ENCODE results near the gene BCAS1. TPM values are rescaled to one million over a fixed set of nuclear protein-coding genes. Genes with fewer than 3 reads are reported as not detected.

BCAS1 gene
- total RNA-seq, 5 donors from 2014 or later (not counting 1 experiment from before 2014, with no cell fraction given): 0.26 to 0.76 (median 0.51) TPM; not detected in 1

DNA sequence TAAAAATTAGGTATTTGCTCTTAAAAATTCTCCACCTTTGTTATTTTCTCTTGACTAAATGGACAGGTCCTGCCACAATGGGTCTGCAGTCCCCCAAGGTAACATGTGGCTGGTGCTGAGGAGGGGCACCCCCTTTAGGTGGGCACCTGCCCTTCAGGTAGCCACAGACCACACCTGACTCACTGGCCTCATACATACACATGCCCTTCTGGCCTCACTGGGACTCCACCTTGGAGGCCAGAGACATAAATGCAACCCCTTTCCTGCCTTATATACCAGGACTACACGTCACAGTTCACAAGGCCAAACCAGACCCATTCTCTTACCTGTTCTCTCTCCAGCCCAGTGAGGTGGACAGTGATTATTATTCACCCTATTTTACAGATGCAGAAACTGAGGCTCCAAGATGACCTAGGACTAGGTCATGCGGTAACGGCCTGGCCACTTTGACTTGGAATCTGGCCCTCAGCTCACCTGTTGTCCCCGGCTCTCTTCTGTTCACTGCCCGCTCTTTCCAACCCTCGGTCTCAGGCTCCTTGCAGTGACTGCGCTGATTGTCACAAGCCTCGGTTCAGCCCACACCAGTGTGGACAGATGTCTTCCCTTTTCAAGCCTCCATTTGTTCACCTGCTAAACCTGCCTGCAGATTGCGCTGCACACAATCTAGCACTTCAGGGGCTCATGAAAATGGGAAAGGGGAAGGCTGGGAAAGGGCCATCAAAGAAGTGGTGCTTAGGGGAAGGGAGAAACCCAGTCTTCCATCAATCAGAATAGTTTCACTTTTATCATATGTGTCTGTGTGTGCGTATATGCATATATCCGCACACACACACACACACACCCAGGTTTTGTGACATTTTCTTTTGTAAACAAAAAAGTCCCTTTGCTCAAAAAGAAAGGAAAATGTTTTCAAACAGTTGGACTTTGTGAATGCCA is 121.7 kb downstream of the BCAS1 start:
- Histone ChIP-seq H3K27ac (ENCODE audit: low read length) (peak overlapping the region; percentile 87), H3K27me3 (replicated peaks in 1 of 2; ENCODE audit: control insufficient read depth in 2 of 2, extremely low read depth in 1 of 2, insufficient read depth in 2 of 2, low read length in 1 of 2) (no peaks in the 10 kb centered on the region), H3K9me3 (no peaks in the 10 kb centered on the region), H3K4me3 (ENCODE audit: control insufficient read depth in 1 of 2, extremely low read depth in 1 of 2, low read length in 1 of 2) (no peak overlapping the region), H3K36me3 (ENCODE audit: control insufficient read depth in 2 of 2, extremely low read depth in 1 of 2, insufficient read depth in 1 of 2, low read length in 1 of 2) (no peaks in the 10 kb centered on the region), H3K4me1 (ENCODE audit: control insufficient read depth in 1 of 2, extremely low read depth in 1 of 2, insufficient read depth in 2 of 2, low read length in 2 of 2) (peaks cover 22 to 34% of the 10 kb centered on the region in 2 experiments)
- ATAC-seq (replicated peaks in 1 of 4) (peak; percentile 56 to 75 (median 64)), DNase-seq (peak in 7 of 35 experiments; percentile 8 to 37 (median 16))
- Mint-ChIP-seq H3K4me1 (peaks cover 40 to 44% (median 43%) of the 10 kb centered on the region in 3 donors), H3K4me3 (peak overlapping the region; percentile 47 to 83 (median 71)), H3K36me3 (peaks cover 3% of the 10 kb centered on the region), H3K27me3 (no peaks in the 10 kb centered on the region), H3K27ac (peak overlapping the region; percentile 90 to 98), H3K9me3 (peaks cover 3 to 13% (median 5%) of the 10 kb centered on the region in 3 donors)
- POLR2A ChIA-PET: interaction anchor here in 1 of 2 donors (0.6 to 1.2 kb wide), 3 partner anchors 9 to 975 kb away, joined by 3 read pairs; no protein-coding TSS in a partner anchor
- CTCF ChIA-PET: interaction anchor here in 1 of 2 donors (0.9 to 1.5 kb wide), 3 partner anchors 9 to 33 kb away, joined by 3 to 6 read pairs (median 3); no protein-coding TSS in a partner anchor
- 85% methylated on average over 7 of the region's 11 CpGs for WGBS (ENCODE audit: insufficient coverage)

DNA sequence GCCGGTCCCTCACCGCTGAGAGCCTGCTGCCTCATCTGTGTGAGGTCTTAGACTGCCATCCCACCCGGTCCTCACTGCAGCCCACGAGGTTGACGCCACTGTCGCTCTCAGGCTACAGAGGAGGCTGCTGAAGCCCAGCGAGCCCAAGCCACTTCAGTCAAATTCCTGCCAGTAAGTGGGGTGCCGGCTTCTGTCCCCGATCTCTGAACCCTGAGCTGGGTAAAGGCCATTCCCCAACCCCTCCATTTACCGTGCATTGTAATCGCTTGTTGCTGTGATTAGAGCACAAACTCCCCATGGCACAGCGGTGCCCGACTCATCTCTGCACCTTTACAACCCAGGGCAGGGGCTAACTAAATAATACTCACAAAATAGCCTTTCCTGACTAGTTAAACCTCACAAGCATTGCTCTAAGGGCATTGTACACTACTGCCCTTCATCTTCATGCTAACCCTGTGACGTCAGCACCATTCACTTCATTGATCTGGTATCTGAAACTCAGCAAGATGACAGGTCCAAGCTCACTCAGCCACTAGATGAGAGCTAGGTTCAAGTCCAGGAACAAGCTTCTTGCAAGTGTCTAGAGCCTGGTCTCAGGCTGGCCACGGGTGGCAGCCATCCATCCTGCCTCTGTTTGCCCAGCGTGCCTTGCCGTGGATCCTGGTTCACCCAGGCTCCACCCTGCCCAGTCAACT is 122.7 kb downstream of the BCAS1 start:
- peaks cover 0 to 6% (median 3%) of the 10 kb centered on the region in 3 donors for H3K9me3 Mint-ChIP-seq
- no peaks in the 10 kb centered on the region for H3K36me3 Mint-ChIP-seq
- no peaks in the 10 kb centered on the region for H3K27me3 Mint-ChIP-seq
- peak overlapping the region in 1 of 3 donors; percentile 83 for H3K4me3 Mint-ChIP-seq
- Histone ChIP-seq H3K9me3 (no peaks in the 10 kb centered on the region), H3K27ac (ENCODE audit: low read length) (peak overlapping the region; percentile 87), H3K36me3 (ENCODE audit: control insufficient read depth in 2 of 2, extremely low read depth in 1 of 2, insufficient read depth in 1 of 2, low read length in 1 of 2) (no peaks in the 10 kb centered on the region), H3K27me3 (replicated peaks in 1 of 2; ENCODE audit: control insufficient read depth in 2 of 2, extremely low read depth in 1 of 2, insufficient read depth in 2 of 2, low read length in 1 of 2) (no peaks in the 10 kb centered on the region), H3K4me3 (ENCODE audit: control insufficient read depth in 1 of 2, extremely low read depth in 1 of 2, low read length in 1 of 2) (no peak overlapping the region), H3K4me1 (ENCODE audit: control insufficient read depth in 1 of 2, extremely low read depth in 1 of 2, insufficient read depth in 2 of 2, low read length in 2 of 2) (peaks cover 22 to 34% of the 10 kb centered on the region in 2 experiments)
- ATAC-seq (replicated peaks in 1 of 4) (no peak), DNase-seq (no peak)
- ChIA-PET CTCF (interaction anchor here in 1 of 2 donors (0.5 kb wide), 1 partner anchor 237 kb away, joined by 4 read pairs; no protein-coding TSS in a partner anchor), POLR2A (interaction anchor here in 1 of 2 donors (0.6 kb wide), 1 partner anchor 302 kb away, joined by 3 read pairs; no protein-coding TSS in a partner anchor)
- WGBS (ENCODE audit: insufficient coverage): 90% methylated on average over 12 of the region's 17 CpGs
- H3K27ac Mint-ChIP-seq: peak overlapping the region in 1 of 2 donors; percentile 98
- H3K4me1 Mint-ChIP-seq: peaks cover 43 to 48% (median 46%) of the 10 kb centered on the region in 3 donors

DNA sequence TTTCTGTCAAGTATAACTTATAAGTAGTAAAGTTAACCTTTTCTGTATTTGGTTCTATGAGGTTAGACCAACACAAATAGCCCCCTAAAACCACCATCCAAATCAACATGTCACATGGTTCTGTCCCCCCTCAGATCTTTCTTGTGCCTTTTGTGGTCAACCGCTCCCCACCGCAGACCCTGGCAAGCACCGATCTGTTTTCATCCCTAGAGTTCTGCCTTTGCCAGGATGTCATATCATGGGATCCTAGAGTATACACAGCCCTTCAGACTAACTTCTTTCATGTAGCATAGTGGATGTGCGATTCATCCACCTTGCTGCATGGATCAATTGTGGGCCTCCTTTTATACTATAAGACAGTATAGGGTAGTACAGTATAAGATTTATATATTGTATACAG is 124.3 kb downstream of the BCAS1 start:
- Histone ChIP-seq H3K36me3 (ENCODE audit: control insufficient read depth in 2 of 2, extremely low read depth in 1 of 2, insufficient read depth in 1 of 2, low read length in 1 of 2) (no peaks in the 10 kb centered on the region), H3K27ac (ENCODE audit: low read length) (no peak overlapping the region), H3K4me3 (ENCODE audit: control insufficient read depth in 1 of 2, extremely low read depth in 1 of 2, low read length in 1 of 2) (no peak overlapping the region), H3K4me1 (ENCODE audit: control insufficient read depth in 1 of 2, extremely low read depth in 1 of 2, insufficient read depth in 2 of 2, low read length in 2 of 2) (peaks cover 22 to 34% of the 10 kb centered on the region in 2 experiments), H3K9me3 (no peaks in the 10 kb centered on the region), H3K27me3 (replicated peaks in 1 of 2; ENCODE audit: control insufficient read depth in 2 of 2, extremely low read depth in 1 of 2, insufficient read depth in 2 of 2, low read length in 1 of 2) (no peaks in the 10 kb centered on the region)
- POLR2A ChIA-PET: interaction anchor here in 1 of 2 donors (0.6 kb wide), 1 partner anchor 383 kb away, joined by 4 read pairs; no protein-coding TSS in a partner anchor
- WGBS (ENCODE audit: insufficient coverage): 80% methylated on average over 1 of the region's 4 CpGs
- no peak overlapping the region for H3K27ac Mint-ChIP-seq
- CTCF ChIA-PET: no interaction called here
- no peaks in the 10 kb centered on the region for H3K9me3 Mint-ChIP-seq
- H3K27me3 Mint-ChIP-seq: no peaks in the 10 kb centered on the region
- no peak overlapping the region for H3K4me3 Mint-ChIP-seq
- no peaks in the 10 kb centered on the region for H3K36me3 Mint-ChIP-seq
- DNase-seq: no peak
- H3K4me1 Mint-ChIP-seq: peaks cover 45 to 47% (median 46%) of the 10 kb centered on the region in 3 donors
- ATAC-seq (replicated peaks in 1 of 4): no peak

DNA sequence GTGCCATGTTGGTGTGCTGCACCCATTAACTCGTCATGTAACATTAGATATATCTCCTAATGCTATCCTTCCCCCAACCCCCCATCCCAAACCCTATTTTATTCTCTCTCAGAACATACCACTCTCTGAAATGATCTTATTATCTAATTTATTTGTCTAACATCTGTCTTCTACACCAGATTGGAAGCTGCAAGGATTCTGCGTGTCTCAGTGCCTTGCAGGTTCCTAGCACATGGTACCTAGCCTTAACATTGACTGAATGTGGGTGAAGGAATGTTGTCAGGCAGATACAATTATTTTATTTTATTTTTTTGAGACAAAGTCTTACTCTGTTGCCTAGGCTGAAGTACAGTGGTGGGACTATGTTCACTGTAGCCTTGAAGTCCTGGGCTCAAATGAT is 124.9 kb downstream of the BCAS1 start:
- no peak overlapping the region for H3K27ac Mint-ChIP-seq
- peaks cover 43 to 48% (median 44%) of the 10 kb centered on the region in 3 donors for H3K4me1 Mint-ChIP-seq
- no peak overlapping the region for H3K4me3 ChIP-seq (ENCODE audit: control insufficient read depth in 1 of 2, extremely low read depth in 1 of 2, low read length in 1 of 2)
- H3K27me3 ChIP-seq (replicated peaks in 1 of 2; ENCODE audit: control insufficient read depth in 2 of 2, extremely low read depth in 1 of 2, insufficient read depth in 2 of 2, low read length in 1 of 2): no peaks in the 10 kb centered on the region
- peaks cover 22 to 34% of the 10 kb centered on the region in 2 experiments for H3K4me1 ChIP-seq (ENCODE audit: control insufficient read depth in 1 of 2, extremely low read depth in 1 of 2, insufficient read depth in 2 of 2, low read length in 2 of 2)
- H3K9me3 Mint-ChIP-seq: no peaks in the 10 kb centered on the region
- H3K36me3 Mint-ChIP-seq: no peaks in the 10 kb centered on the region
- POLR2A ChIA-PET: interaction anchor here in 1 of 2 donors (0.6 kb wide), 1 partner anchor 382 kb away, joined by 4 read pairs; no protein-coding TSS in a partner anchor
- H3K36me3 ChIP-seq (ENCODE audit: control insufficient read depth in 2 of 2, extremely low read depth in 1 of 2, insufficient read depth in 1 of 2, low read length in 1 of 2): no peaks in the 10 kb centered on the region
- no CpG with 5 or more reads among the region's 2 CpGs for WGBS (ENCODE audit: insufficient coverage)
- H3K27ac ChIP-seq (ENCODE audit: low read length): no peak overlapping the region
- ATAC-seq (replicated peaks in 1 of 4) (no peak), DNase-seq (no peak)
- H3K9me3 ChIP-seq: no peaks in the 10 kb centered on the region
- CTCF ChIA-PET: interaction anchor here in 1 of 2 donors (0.9 kb wide), 1 partner anchor 30 kb away, joined by 4 read pairs; no protein-coding TSS in a partner anchor
- H3K4me3 Mint-ChIP-seq: no peak overlapping the region
- H3K27me3 Mint-ChIP-seq: no peaks in the 10 kb centered on the region

DNA sequence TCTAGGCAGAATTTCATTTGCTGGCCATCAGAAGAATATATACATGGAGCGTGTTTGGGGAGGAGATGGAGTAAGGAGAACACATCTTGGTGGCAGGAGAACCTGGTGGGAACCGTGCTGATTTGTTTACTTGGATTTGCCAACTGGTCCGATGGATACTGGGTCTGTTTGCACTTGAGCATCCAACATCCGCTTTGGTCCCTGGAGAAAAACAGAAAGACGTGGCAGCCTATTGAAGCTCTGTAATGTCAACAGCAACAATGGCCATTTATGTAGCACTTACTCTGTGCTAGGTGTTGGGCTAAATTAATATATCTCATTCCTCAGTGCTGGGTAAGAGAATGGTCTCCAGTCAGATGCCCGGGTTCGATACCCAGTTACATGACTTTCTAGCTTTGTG is 125.6 kb downstream of the BCAS1 start:
- Mint-ChIP-seq H3K9me3 (no peaks in the 10 kb centered on the region), H3K27ac (no peak overlapping the region), H3K4me1 (peaks cover 37 to 46% (median 43%) of the 10 kb centered on the region in 3 donors), H3K36me3 (no peaks in the 10 kb centered on the region), H3K4me3 (no peak overlapping the region), H3K27me3 (no peaks in the 10 kb centered on the region)
- no peak for DNase-seq
- Histone ChIP-seq H3K27me3 (replicated peaks in 1 of 2; ENCODE audit: control insufficient read depth in 2 of 2, extremely low read depth in 1 of 2, insufficient read depth in 2 of 2, low read length in 1 of 2) (no peaks in the 10 kb centered on the region), H3K4me3 (ENCODE audit: control insufficient read depth in 1 of 2, extremely low read depth in 1 of 2, low read length in 1 of 2) (no peak overlapping the region), H3K27ac (ENCODE audit: low read length) (no peak overlapping the region), H3K9me3 (no peaks in the 10 kb centered on the region), H3K4me1 (ENCODE audit: control insufficient read depth in 1 of 2, extremely low read depth in 1 of 2, insufficient read depth in 2 of 2, low read length in 2 of 2) (peaks cover 17 to 29% of the 10 kb centered on the region in 2 experiments), H3K36me3 (ENCODE audit: control insufficient read depth in 2 of 2, extremely low read depth in 1 of 2, insufficient read depth in 1 of 2, low read length in 1 of 2) (no peaks in the 10 kb centered on the region)
- no peak for ATAC-seq (replicated peaks in 1 of 4)
- CTCF ChIA-PET: interaction anchor here in 1 of 2 donors (0.7 to 0.9 kb wide), 2 partner anchors 12 to 30 kb away, joined by 3 to 4 read pairs; no protein-coding TSS in a partner anchor
- POLR2A ChIA-PET: interaction anchor here in 1 of 2 donors (0.6 kb wide), 1 partner anchor 381 kb away, joined by 3 read pairs; no protein-coding TSS in a partner anchor
- 97% methylated on average over 3 of the region's 7 CpGs for WGBS (ENCODE audit: insufficient coverage)

Data from T-cell (primary cell).